NCI-H2196 (cell line): ENCODE data around the gene COBL.

Experiments used
- DNase-seq: peaks from one replicate; lab custom pipeline; 2025; ENCODE audit not compliant: unreplicated experiment; lab: John Stamatoyannopoulos, UW

COBL gene

GRCh38 chr7:51306761-51307160, 9.8 kb downstream of the COBL start:
- DNase-seq = no peak

GRCh38 chr7:51304729-51305128, 11.9 kb downstream of the COBL start:
- DNase-seq = no peak

- no peak for DNase-seq
Observed at GRCh38 chr7:51303142-51303525, 13.5 kb downstream of the COBL start.

GRCh38 chr7:51301806-51302205, 14.8 kb downstream of the COBL start:
- no peak for DNase-seq

GRCh38 chr7:51300762-51301674, 15.6 kb downstream of the COBL start:
- DNase-seq = no peak

GRCh38 chr7:51299391-51300133, 17.0 kb downstream of the COBL start:
- DNase-seq = no peak

GRCh38 chr7:51298912-51299311, 17.7 kb downstream of the COBL start:
- DNase-seq = no peak

- no peak for DNase-seq
Observed at GRCh38 chr7:51297986-51298385, 18.6 kb downstream of the COBL start.

GRCh38 chr7:51295440-51296245, 21.0 kb downstream of the COBL start:
- DNase-seq = no peak

- no peak for DNase-seq
Observed at GRCh38 chr7:51292596-51292995, 24.0 kb downstream of the COBL start.

- no peak for DNase-seq
Observed at GRCh38 chr7:51290702-51291540, 25.7 kb downstream of the COBL start.

- DNase-seq = no peak
Observed at GRCh38 chr7:51290304-51290637, 26.3 kb downstream of the COBL start.

GRCh38 chr7:51289623-51290303, 26.8 kb downstream of the COBL start:
- DNase-seq = no peak

GRCh38 chr7:51288896-51289622, 27.6 kb downstream of the COBL start:
- no peak for DNase-seq

- no peak for DNase-seq
Observed at GRCh38 chr7:51286401-51286800, 30.2 kb downstream of the COBL start.

GRCh38 chr7:51280156-51280555, 36.5 kb downstream of the COBL start:
- DNase-seq = no peak

- DNase-seq = no peak
Observed at GRCh38 chr7:51279391-51280023, 37.1 kb downstream of the COBL start.

GRCh38 chr7:51278797-51279196, 37.8 kb downstream of the COBL start:
- no peak for DNase-seq

- no peak for DNase-seq
Observed at GRCh38 chr7:51276967-51277366, 39.6 kb downstream of the COBL start.
